HFF-Myc (cell line): ENCODE results near the gene XRCC3.

Experiments
- DNase-seq: peaks from one replicate; pipeline ENCODE4 v3.0.0-alpha.2; 2011; ENCODE audit warnings: low read depth; ENCODE audit errors: extremely low read depth
- H3K4me3 ChIP-seq: replicated peaks from 2 replicates; pipeline ENCODE4 v1.5.1; 2011; ENCODE audit warnings: low read depth, mild to moderate bottlenecking, control low read depth, low read length
- TF ChIP-seq, protein P1 (sequence below): IDR thresholded peaks from 2 replicates; pipeline ENCODE4 v1.5.1; 2012; ENCODE audit warnings: mild to moderate bottlenecking, low read depth, low read length, control low read depth; ENCODE audit errors: missing control alignments

XRCC3 gene

DNA sequence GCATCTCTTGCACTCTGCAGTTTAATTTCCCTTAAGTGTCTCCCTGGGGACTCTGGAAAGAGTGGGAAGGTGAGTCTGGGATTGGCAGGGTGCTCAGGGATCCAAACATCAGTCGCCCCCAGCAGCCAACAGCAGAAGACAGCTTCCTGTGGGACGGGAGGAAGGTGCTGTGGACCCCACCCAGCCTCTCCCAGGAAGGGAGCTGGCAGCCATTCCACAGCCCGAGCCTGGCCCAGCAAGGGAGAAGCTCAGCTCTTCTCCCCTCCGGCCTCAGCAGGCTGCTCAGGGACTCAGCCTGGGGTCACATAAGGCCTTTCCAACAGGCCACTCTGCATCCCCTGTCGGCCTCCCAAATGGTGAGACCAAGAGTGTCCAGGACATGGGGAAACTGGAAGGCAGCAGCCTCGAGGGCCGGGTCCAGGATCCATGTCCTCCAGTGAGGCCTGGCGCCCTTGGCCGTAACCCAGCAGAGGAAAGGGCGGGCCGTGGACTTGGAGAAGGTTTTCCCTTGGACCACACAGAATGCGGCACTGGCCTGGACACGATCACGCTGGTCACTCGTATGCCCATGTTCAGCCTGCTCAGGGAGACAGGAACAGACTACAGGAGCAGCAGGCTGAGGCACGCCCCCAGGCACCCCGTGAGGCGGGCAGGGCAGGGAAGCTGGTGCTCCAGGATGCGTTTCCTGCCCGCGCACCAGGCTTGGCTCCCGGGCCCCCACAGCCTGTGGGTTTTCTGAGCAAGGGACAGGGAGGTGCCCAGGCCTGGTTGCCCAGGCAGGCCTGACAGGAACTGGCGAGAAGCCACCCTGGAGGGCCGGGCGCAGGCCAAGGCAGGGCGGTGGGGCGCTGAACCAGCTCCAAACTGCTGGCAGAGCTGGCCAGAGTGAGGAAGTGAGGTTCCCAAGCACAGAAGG lies 3.5 kb downstream of the XRCC3 start:
- TF ChIP-seq, protein P1, sequence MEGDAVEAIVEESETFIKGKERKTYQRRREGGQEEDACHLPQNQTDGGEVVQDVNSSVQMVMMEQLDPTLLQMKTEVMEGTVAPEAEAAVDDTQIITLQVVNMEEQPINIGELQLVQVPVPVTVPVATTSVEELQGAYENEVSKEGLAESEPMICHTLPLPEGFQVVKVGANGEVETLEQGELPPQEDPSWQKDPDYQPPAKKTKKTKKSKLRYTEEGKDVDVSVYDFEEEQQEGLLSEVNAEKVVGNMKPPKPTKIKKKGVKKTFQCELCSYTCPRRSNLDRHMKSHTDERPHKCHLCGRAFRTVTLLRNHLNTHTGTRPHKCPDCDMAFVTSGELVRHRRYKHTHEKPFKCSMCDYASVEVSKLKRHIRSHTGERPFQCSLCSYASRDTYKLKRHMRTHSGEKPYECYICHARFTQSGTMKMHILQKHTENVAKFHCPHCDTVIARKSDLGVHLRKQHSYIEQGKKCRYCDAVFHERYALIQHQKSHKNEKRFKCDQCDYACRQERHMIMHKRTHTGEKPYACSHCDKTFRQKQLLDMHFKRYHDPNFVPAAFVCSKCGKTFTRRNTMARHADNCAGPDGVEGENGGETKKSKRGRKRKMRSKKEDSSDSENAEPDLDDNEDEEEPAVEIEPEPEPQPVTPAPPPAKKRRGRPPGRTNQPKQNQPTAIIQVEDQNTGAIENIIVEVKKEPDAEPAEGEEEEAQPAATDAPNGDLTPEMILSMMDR, result no peak
- DNase-seq, result no peak
- H3K4me3 ChIP-seq, result no peak overlapping the region

DNA sequence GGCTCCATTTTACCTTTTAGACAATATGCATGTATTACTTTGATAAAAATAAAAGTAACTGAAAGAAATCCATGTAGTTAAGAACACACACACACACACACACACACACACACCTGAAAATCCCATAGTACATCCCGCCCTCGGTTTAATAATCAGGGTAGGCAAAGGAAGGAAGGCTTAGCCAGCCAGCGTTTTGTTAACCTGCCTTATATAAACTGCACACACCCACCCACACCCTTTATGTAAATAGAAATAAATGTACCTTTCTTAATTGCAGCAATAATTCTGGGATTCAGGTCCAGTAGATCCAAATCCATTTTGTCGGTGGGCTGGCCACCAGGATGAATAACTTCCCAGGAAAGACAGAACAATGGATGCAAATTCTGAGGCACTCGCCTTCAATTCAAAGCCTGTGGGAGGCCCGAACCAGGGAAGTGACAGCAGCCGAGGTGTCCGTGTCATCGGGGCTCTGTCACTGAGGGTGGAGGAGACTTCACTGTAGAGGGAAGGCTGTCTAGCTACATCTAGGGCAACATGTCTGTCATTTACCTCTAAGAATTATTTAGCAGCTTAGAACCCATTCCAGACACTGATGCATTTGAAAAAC lies 4.4 kb downstream of the XRCC3 start:
- H3K4me3 ChIP-seq, result no peak overlapping the region
- DNase-seq, result no peak
- TF ChIP-seq, protein P1, result no peak

DNA sequence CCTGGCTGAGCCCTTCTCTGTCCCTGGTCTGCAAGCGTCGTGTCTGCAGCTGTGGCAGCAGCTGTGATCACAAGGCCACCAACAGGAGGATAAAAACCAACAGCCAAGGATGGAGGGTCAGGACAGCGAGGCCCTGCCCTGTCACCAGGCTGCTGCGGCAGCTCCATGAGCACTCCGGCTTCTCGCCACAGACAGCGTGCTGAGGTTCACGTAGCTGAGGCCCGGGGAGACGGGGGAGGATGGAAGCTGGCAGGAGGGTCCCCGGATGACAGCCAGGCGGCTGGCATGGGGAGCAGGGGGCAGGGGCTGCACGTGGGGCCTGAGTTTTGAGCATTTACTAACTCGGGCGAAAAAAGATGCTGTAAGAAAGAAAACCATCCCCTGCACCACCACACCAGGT lies 5.4 kb downstream of the XRCC3 start:
- DNase-seq, result no peak

DNA sequence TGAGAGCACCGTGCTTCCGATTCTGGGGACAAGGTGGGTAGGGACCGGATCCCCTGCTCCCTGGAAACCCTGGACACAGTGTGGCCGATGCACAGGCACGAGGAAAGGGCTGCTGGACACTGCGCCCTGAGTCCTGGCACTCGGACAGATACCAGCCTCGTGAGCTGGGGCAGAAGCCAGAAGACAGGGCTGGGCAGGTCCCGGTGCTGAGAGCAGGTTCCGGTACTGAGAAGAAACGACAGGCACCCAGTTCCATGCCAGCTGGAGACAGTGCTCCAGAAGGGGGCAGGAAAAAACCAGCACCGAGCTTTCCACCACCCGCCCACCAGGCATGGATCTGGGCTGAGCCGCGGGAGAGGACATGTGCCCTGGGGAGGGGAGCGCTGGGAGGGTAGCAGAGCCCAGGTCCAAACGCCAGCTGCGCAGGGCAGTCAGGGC lies 6.5 kb downstream of the XRCC3 start:
- no peak for DNase-seq
- H3K4me3 ChIP-seq, result no peak overlapping the region
- TF ChIP-seq, protein P1, result no peak

More for the DNA sequence above, 5.4 kb downstream of the XRCC3 start:
- H3K4me3 ChIP-seq, result no peak overlapping the region
- TF ChIP-seq, protein P1, result no peak

DNA sequence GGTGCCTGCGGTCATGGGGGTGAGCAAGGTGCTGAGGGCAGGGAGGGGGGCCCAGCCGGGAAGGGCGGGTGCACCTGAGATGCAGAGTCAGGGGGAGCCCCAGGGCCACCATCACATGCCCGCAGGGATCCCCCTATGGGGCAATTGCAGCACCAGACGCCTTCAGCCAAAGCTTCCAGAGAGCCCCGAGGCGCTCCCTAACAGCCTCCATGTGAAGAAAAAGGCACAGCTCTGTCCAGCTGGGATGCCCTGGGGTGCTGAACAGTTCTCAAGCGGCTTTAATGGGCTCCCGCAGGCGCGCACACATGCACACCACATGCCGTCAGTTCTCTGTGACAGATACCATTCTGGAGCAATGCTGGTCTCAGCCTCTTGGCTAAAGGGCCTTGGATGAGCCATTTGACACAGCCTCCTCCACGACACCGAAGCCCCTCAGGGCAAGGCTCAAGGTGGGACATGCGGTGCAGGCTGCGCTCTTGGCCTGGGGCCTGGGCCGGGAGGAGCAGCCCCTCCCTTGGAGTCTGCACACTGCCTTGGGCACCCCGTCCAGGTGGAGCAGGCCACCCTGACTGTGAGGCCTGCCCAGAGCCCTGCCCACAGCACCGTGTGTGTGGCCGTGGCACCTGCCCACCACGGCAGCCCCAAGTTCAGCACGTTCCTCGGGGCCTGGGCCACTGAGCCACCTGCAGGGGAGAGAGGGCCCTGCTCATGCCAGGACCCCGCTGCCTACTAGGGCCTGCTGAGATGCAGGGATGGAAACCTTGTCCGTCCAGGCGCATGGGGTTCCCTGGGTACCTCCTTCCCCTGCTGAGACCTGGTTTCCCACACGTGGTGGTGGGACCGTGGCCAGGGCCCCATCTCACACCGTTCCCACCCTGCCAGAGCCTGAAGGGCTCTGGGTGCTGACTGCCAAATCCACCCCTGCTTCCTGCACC lies 7.7 kb downstream of the XRCC3 start:
- H3K4me3 ChIP-seq, result no peak overlapping the region
- TF ChIP-seq, protein P1, result no peak
- peak; percentile 39 for DNase-seq

DNA sequence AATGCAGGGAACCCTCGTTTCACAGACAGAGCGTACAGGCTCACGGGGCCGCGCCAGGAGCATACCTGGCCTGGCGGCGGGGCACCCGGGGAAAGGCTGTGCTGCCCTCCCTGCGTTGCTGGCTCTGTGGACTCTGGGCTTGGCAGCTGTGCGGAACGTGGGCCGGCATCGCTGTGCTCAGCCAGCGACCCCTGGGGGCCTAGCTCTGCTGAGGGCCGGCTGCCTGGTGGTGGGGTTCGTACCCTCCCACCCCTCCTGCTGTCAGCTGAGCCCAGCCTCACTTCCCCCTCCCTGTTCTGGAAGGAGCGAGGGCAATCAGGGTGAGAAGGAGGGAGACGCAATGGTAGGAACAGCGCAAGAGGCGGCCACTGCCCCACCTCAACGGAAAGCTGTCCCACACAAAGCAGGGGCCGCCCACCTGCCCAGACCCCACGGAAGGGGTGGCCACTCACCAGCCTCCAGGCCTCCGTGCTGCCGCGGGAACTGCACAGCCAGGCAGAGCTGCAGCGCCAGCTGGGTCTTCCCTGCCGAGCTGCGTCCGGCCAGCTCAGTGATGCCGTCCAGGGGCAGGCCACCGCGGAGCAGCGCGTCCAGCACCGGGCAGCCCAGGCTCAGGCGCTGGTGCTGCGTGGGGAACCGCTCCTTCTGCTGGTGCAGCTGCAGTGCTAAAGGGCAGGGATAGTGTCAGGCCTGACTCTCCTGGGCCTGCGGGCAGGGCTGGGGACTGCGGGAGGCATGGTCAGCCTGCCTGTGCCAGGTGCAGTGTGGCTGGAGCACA lies 8.5 kb downstream of the XRCC3 start:
- TF ChIP-seq, protein P1, result no peak
- no peak for DNase-seq
- H3K4me3 ChIP-seq, result no peak overlapping the region
